ENCODE results near the gene DNHD1. TPM values are rescaled to one million over a fixed set of nuclear protein-coding genes. Genes with fewer than 3 reads are reported as not detected.

The DNHD1 gene
- total and polyA plus RNA-seq, 5 donors, result 5.4 to 10.9 (median 7.0) TPM

DNA sequence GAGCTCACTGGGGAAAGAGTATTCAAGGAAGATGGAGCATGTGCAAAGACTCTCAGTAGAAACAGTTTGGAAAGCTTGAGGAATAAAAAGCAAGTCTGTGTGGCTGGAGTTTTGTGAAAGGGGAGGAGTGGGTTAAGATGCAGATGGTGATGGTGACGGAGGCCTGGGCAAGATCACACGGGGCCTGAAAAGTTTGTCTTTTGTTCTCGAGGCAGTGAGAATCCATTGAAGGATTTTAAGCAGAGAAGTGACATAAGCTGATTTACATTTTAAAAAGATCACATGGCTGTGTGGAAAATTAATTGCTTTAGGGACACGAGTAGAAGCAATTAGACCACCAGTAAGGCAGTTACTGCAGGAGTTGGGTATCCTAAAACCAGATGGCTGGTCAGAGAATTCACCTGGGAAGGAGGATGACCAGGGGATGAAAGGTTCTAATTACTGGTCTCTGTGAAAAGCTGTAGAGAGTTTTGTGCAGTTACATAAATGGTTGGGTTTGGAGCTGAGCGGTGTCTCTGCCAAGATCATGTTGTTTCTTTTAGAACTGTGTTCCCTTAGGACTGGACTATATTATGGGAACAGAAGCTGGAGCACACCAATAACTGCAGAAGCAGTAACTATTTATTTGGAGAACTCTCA is 99.3 kb downstream of the DNHD1 start:
- Histone ChIP-seq H3K27me3 (ENCODE audit: control insufficient read depth, insufficient read depth) (no peaks in the 10 kb centered on the region), H3K4me3 (ENCODE audit: low read length) (no peak overlapping the region), H3K9me3 (ENCODE audit: control insufficient read depth, low read length) (no peaks in the 10 kb centered on the region), H3K4me1 (ENCODE audit: control insufficient read depth, insufficient read depth, low read length) (peaks cover 15% of the 10 kb centered on the region), H3K27ac (ENCODE audit: low read length) (peak overlapping the region; percentile 70)
- WGBS, result 31% methylated on average over 5 of the region's 5 CpGs
- no peak for DNase-seq
- intact Hi-C loops (cut with DNase I), result no loop called here
- peak; percentile 20 to 68 for ATAC-seq

DNA sequence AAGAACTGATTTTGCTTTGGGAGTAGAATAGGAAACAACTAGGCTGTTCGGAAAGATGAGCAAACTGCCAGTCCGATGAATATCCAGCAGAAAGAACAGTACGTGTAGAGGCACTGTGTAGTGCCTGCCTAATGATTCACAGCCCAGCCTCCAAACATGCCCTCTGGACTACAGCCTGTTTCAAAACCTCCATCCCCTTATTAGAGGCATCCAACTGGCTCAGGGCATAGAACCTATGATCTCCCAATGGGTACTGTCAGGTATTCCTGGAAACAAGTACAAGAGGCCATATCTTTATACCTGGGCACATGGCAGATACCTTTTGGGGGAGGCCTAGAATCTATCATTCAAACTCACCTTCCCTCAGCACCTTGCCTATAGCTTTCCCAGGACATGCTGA is 101.5 kb downstream of the DNHD1 start:
- ATAC-seq (no peak), DNase-seq (no peak)
- Histone ChIP-seq H3K27me3 (ENCODE audit: control insufficient read depth, insufficient read depth) (no peaks in the 10 kb centered on the region), H3K27ac (ENCODE audit: low read length) (peak overlapping the region; percentile 49), H3K4me3 (ENCODE audit: low read length) (no peak overlapping the region), H3K9me3 (ENCODE audit: control insufficient read depth, low read length) (no peaks in the 10 kb centered on the region), H3K4me1 (ENCODE audit: control insufficient read depth, insufficient read depth, low read length) (peaks cover 19% of the 10 kb centered on the region)
- 84% methylated on average over 3 of the region's 3 CpGs for WGBS
- intact Hi-C loops (cut with DNase I), result no loop called here

DNA sequence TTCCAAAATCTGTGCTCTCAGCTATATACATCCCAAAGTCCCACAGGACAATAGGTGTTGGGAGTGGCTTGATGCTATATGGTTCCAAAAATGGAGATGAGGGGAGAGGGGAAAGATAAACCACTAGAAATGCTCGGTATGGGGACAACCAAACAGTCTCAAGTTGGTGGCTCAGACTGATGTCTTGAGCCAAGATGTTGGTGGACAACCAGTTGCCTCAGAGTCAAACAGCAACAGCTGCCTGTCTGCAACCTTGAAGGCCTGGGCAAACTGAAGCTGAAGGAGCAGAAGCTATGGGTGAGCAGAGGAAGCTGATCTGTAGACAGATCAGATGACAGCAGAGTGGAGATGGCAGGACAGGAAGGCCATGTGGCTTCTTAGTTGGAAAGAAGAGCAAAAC is 102.4 kb downstream of the DNHD1 start:
- ATAC-seq, result no peak
- no peaks in the 10 kb centered on the region for H3K27me3 ChIP-seq (ENCODE audit: control insufficient read depth, insufficient read depth)
- H3K9me3 ChIP-seq (ENCODE audit: control insufficient read depth, low read length), result no peaks in the 10 kb centered on the region
- H3K27ac ChIP-seq (ENCODE audit: low read length), result no peak overlapping the region
- WGBS, result 76% methylated on average over 1 of the region's 1 CpG
- no peak overlapping the region for H3K4me3 ChIP-seq (ENCODE audit: low read length)
- no peak for DNase-seq
- peaks cover 17% of the 10 kb centered on the region for H3K4me1 ChIP-seq (ENCODE audit: control insufficient read depth, insufficient read depth, low read length)
- intact Hi-C loops (cut with DNase I), result no loop called here

DNA sequence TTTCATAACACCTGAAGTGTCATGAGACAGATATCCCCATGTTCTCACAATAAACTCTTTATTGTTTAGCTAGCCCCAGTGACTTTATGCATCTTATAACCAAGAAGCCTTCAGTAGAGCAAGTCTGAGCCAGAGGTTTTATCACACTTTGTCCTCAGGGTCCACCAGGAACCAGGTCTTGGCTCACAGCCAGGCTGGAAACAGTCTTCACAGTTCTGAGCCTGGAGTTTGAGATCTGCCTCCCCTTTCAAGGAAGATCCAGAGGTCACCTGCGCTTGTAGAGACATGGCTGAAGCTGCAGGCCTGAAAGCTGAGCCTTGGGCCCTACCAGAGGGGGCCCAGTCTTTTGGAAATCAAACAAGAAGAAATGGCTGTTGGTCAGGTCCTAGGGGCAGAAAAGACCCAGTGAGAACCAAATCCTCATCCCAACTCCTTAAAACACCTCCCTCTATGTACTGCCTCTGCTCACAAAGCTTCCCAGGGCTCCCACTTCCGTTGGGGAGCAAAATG is 102.9 kb downstream of the DNHD1 start:
- Histone ChIP-seq H3K27me3 (ENCODE audit: control insufficient read depth, insufficient read depth) (no peaks in the 10 kb centered on the region), H3K4me1 (ENCODE audit: control insufficient read depth, insufficient read depth, low read length) (peaks cover 13% of the 10 kb centered on the region), H3K27ac (ENCODE audit: low read length) (no peak overlapping the region), H3K9me3 (ENCODE audit: control insufficient read depth, low read length) (no peaks in the 10 kb centered on the region), H3K4me3 (ENCODE audit: low read length) (no peak overlapping the region)
- intact Hi-C loops (cut with DNase I), result loop anchor here in 1 of 4 donors (5.0 kb wide), 2 partner anchors 68 to 82 kb away; partner anchors contain the start of gene MRPL17
- DNase-seq, result peak in 1 of 3 donors; percentile 53
- WGBS, result 86% methylated on average over 2 of the region's 2 CpGs
- no peak for ATAC-seq

DNA sequence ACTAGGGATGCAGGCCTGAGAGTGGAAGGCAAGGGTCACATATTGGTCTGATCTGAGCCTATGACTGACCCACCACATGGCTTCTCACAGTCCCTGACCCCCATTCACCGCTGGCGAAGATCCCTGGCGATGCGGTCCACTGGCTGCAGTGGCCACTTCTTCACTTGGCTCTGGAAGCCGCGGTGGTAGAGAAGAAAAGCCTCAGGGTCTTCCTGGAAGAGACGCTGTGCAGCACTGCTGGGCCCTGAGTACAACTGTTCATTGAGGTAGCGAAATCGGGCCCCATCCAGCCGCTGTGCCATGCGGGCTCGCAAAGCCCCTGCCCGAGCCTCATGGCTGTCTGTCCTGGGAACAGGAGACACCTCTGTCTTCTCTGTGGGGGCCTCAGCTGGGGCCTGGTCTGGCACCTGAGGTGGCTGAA is 104.0 kb downstream of the DNHD1 start:
- DNase-seq (peak in 1 of 3 donors; percentile 59), ATAC-seq (no peak)
- Histone ChIP-seq H3K9me3 (ENCODE audit: control insufficient read depth, low read length) (no peaks in the 10 kb centered on the region), H3K4me3 (ENCODE audit: low read length) (no peak overlapping the region), H3K27ac (ENCODE audit: low read length) (no peak overlapping the region), H3K27me3 (ENCODE audit: control insufficient read depth, insufficient read depth) (no peaks in the 10 kb centered on the region), H3K4me1 (ENCODE audit: control insufficient read depth, insufficient read depth, low read length) (peaks cover 15% of the 10 kb centered on the region)
- WGBS, result 98% methylated on average over 13 of the region's 13 CpGs
- intact Hi-C loops (cut with DNase I), result loop anchor here in 1 of 4 donors (5.0 kb wide), 2 partner anchors 69 to 81 kb away; partner anchors contain the start of gene MRPL17

DNA sequence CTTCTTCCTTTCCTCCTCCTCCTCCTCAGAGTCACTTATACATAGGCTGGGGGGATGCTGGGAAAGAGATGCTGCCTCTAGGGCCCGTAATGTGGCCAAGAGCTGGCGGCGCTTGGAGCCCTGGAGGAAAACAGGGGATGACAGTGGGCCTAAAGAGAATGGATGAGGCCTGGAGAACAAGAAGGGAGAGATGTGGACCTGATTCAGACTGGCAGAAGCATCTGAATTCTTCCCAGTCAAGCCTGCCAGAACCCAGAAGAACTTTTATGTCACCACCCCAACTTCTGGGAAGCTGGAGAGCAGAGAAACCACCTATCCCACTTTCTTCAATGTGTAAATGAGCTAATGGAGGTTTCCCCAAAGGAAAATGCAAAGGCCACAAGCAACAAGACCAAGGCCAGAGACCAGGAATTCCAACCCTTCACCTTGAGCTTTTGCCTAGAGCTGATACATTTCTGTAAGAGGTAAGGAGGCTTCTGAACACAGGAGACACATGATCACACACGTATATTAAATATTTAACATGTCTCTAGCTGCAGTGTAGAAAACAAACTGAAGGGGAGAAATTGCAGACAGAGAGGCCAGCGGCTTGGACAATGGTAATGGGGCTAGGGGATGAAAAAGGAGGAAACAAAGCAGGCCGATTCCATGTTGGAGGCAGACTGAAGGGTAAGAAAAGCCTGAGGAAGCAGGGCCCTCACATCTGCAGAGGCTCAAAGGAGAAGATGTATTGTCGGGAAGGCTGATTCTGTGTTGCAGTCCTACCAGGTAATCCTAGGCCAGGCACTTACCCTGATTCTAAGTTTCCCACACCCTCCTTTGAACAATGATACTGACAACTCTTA is 105.2 kb downstream of the DNHD1 start:
- no peak for DNase-seq
- H3K27ac ChIP-seq (ENCODE audit: low read length), result no peak overlapping the region
- H3K4me3 ChIP-seq (ENCODE audit: low read length), result peak overlapping the region; percentile 87
- H3K9me3 ChIP-seq (ENCODE audit: control insufficient read depth, low read length), result no peaks in the 10 kb centered on the region
- intact Hi-C loops (cut with DNase I), result loop anchor here in 1 of 4 donors (5.0 kb wide), 2 partner anchors 70 to 80 kb away; partner anchors contain the start of gene MRPL17
- no peaks in the 10 kb centered on the region for H3K27me3 ChIP-seq (ENCODE audit: control insufficient read depth, insufficient read depth)
- WGBS, result 56% methylated on average over 7 of the region's 7 CpGs
- H3K4me1 ChIP-seq (ENCODE audit: control insufficient read depth, insufficient read depth, low read length), result peaks cover 17% of the 10 kb centered on the region
- no peak for ATAC-seq

DNA sequence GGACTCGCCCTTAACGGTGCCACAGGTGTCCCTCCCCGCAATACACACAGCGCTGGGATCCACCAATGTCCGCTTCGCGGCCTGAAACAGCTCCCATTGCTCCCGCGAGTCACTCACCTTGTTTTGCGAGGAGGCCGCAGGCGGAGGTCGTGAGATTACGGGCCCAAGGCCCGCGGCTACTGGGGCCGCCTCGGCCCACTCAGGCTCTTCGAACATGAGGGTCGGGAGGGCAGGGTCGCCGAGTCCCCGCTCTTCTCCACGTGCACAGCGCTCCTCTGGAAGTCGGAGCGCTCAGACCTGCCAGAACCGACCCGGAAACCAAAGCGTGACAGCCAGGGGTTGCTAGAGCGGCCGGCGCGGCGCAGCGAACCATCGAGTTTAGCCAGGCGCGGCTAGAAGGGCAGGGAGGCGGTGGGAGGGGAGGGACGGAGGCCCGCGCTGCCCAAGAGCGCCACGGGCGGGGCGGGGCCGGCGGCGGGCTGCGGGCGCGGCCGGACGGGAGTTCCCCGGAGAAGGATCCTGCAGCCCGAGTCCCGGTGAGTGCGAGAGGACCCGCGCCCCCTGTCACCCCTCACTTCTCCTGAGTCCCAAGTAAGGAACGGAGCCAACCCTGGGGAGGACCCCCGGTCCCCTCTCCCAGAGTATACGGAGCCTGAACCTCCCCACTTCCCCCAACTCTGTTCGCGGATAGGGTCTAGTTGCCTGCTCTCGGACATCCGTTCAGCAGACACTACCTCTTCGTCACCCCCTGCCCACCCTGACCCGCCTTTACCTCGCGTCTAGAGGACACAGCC is 106.4 kb downstream of the DNHD1 start, which contains the start of the genes ILK and RRP8:
Gene ILK (plus strand): TSS at position 488 of the 794 bp plus-strand sequence. CDS start 498 bp downstream, outside the sequence.
Gene RRP8 (minus strand): TSS at position 330 of the 794 bp plus-strand sequence. CDS start 114 bp downstream, at position 216.
- WGBS, result under 1% methylated on average over 72 of the region's 72 CpGs
- DNase-seq, result peak; percentile 91 to 97 (median 97)
- peak within 1 kb of the TSS; percentile 99 for H3K27ac ChIP-seq (ENCODE audit: low read length)
- H3K27me3 ChIP-seq (ENCODE audit: control insufficient read depth, insufficient read depth), result no peaks in the 10 kb centered on the region
- H3K4me3 ChIP-seq (ENCODE audit: low read length), result peak within 1 kb of the TSS; percentile 87
- ATAC-seq, result peak; percentile 91 to 93
- H3K4me1 ChIP-seq (ENCODE audit: control insufficient read depth, insufficient read depth, low read length), result peaks cover 23% of the 10 kb centered on the region
- intact Hi-C loops (cut with DNase I), result loop anchor here in 1 of 4 donors (5.0 kb wide), 2 partner anchors 71 to 79 kb away; partner anchors contain the start of gene MRPL17
- no peaks in the 10 kb centered on the region for H3K9me3 ChIP-seq (ENCODE audit: control insufficient read depth, low read length)

DNA sequence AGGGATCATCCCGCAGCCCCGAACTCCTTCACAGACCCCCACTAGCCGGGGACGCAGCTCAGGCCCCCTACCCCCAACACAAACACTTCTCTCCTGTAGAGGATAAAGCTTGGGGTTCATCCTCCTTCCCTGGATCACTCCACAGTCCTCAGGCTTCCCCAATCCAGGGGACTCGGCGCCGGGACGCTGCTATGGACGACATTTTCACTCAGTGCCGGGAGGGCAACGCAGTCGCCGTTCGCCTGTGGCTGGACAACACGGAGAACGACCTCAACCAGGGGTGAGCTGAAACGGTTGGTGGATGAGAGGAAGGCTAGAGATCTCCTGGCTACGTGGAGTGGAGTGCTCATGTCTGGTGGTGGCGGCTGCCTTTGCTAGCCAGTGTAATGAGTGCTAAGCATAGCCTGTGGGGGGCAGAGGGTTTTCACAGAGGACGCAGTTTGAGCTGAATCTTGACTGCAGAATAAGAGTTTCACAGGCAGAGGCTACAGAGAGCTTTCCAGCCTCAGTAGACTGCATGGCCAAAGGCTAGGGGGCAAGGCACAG is 107.1 kb downstream of the DNHD1 start:
- WGBS, result under 1% methylated on average over 20 of the region's 20 CpGs
- intact Hi-C loops (cut with DNase I), result loop anchor here in 1 of 4 donors (5.0 kb wide), 2 partner anchors 72 to 78 kb away; partner anchors contain the start of gene MRPL17
- H3K9me3 ChIP-seq (ENCODE audit: control insufficient read depth, low read length), result no peaks in the 10 kb centered on the region
- H3K27me3 ChIP-seq (ENCODE audit: control insufficient read depth, insufficient read depth), result no peaks in the 10 kb centered on the region
- ATAC-seq (peak; percentile 52 to 56), DNase-seq (peak in 1 of 3 donors; percentile 73)
- H3K27ac ChIP-seq (ENCODE audit: low read length), result peak overlapping the region; percentile 99
- H3K4me3 ChIP-seq (ENCODE audit: low read length), result peak overlapping the region; percentile 87
- H3K4me1 ChIP-seq (ENCODE audit: control insufficient read depth, insufficient read depth, low read length), result peaks cover 23% of the 10 kb centered on the region

DNA sequence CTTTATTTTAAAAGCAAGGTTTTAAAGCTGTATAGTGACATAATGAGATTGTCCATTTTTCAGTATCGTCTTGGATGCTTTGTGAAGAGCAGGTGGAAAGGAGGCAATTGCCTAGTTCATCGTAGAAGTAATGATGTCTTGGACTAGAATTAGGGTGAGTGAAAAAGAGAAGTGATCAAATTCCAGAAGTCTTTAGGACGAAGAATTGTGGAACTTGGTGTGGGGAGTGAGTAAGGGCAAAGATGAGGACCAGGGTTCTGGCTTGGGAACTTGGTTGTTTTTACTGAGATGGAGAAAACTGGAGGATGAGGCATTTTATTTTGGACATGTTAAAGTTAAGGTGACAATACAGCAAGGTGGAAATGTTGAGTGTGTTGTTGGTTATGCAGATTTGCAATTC is 107.7 kb downstream of the DNHD1 start:
- intact Hi-C loops (cut with DNase I), result loop anchor here in 1 of 4 donors (5.0 kb wide), 2 partner anchors 72 to 78 kb away; partner anchors contain the start of gene MRPL17
- WGBS, result 4% methylated on average over 3 of the region's 3 CpGs
- H3K27me3 ChIP-seq (ENCODE audit: control insufficient read depth, insufficient read depth), result no peaks in the 10 kb centered on the region
- H3K4me1 ChIP-seq (ENCODE audit: control insufficient read depth, insufficient read depth, low read length), result peaks cover 23% of the 10 kb centered on the region
- H3K9me3 ChIP-seq (ENCODE audit: control insufficient read depth, low read length), result no peaks in the 10 kb centered on the region
- no peak for ATAC-seq
- peak overlapping the region; percentile 87 for H3K4me3 ChIP-seq (ENCODE audit: low read length)
- DNase-seq, result no peak
- peak overlapping the region; percentile 99 for H3K27ac ChIP-seq (ENCODE audit: low read length)
